ENCODE results near the gene SLC26A11.

The SLC26A11 gene

GRCh38 chr17:80236911-80237310, 16.7 kb downstream of the SLC26A11 start:
- Histone ChIP-seq H3K14ac (ENCODE audit: low read length) (no peak overlapping the region), H4K8ac (ENCODE audit: low read depth, low read length) (no peak overlapping the region)
- WGBS (ENCODE audit: extremely low coverage, insufficient coverage, insufficient read length): no CpG with 5 or more reads among the region's 17 CpGs

GRCh38 chr17:80237386-80237785, 17.2 kb downstream of the SLC26A11 start:
- Histone ChIP-seq H3K9me3 (ENCODE audit: insufficient read depth, low read depth, low read length) (no peaks in the 10 kb centered on the region), H3K4me3 (ENCODE audit: low read depth, low read length) (no peak overlapping the region), H4K8ac (ENCODE audit: low read depth, low read length) (no peak overlapping the region), H2AK5ac (ENCODE audit: low read length) (no peak overlapping the region), H3K27me3 (ENCODE audit: insufficient read depth, low read length) (no peaks in the 10 kb centered on the region), H3K23ac (ENCODE audit: low read length) (no peak overlapping the region), H3K18ac (ENCODE audit: low read length) (no peak overlapping the region), H3K4ac (ENCODE audit: low read depth, low read length) (no peak overlapping the region), H2AFZ (ENCODE audit: insufficient read depth, low read length, poor library complexity) (no peak overlapping the region), H4K91ac (ENCODE audit: low read depth, low read length) (no peak overlapping the region), H3K4me1 (ENCODE audit: control insufficient read depth in 1 of 2, insufficient read depth in 2 of 2, low read length in 2 of 2) (no peaks in the 10 kb centered on the region), H3K79me2 (ENCODE audit: control insufficient read depth, insufficient read depth, low read length, poor library complexity) (no peaks in the 10 kb centered on the region), H2BK12ac (ENCODE audit: low read length) (no peak overlapping the region), H2BK120ac (ENCODE audit: insufficient read depth, low read length, poor library complexity) (no peak overlapping the region), H3K4me2 (ENCODE audit: low read length) (no peak overlapping the region), H3K27ac (ENCODE audit: low read depth, low read length) (no peak overlapping the region), H4K12ac (ENCODE audit: low read depth, low read length) (no peak overlapping the region), H2BK5ac (ENCODE audit: low read depth, low read length, poor library complexity) (no peak overlapping the region), H3K36me3 (ENCODE audit: control insufficient read depth in 1 of 2, insufficient read depth in 2 of 2, low read length in 2 of 2) (peaks cover 38 to 43% of the 10 kb centered on the region in 2 experiments), H3K14ac (ENCODE audit: low read length) (no peak overlapping the region), H3K9ac (ENCODE audit: low read length) (no peak overlapping the region), H3K79me1 (ENCODE audit: low read length) (no peaks in the 10 kb centered on the region)
- WGBS (ENCODE audit: extremely low coverage, insufficient coverage, insufficient read length): no CpG with 5 or more reads among the region's 10 CpGs
- DNase-seq: no peak

More at GRCh38 chr17:80236911-80237310, 16.7 kb downstream of the SLC26A11 start:
- Histone ChIP-seq H4K12ac (ENCODE audit: low read depth, low read length) (no peak overlapping the region), H3K4me3 (ENCODE audit: low read depth, low read length) (no peak overlapping the region), H4K91ac (ENCODE audit: low read depth, low read length) (no peak overlapping the region), H3K27ac (ENCODE audit: low read depth, low read length) (no peak overlapping the region), H2BK120ac (ENCODE audit: insufficient read depth, low read length, poor library complexity) (no peak overlapping the region), H2AK5ac (ENCODE audit: low read length) (no peak overlapping the region), H2AFZ (ENCODE audit: insufficient read depth, low read length, poor library complexity) (no peak overlapping the region), H3K9ac (ENCODE audit: low read length) (no peak overlapping the region), H3K4ac (ENCODE audit: low read depth, low read length) (no peak overlapping the region), H3K79me1 (ENCODE audit: low read length) (no peaks in the 10 kb centered on the region), H3K4me1 (ENCODE audit: control insufficient read depth in 1 of 2, insufficient read depth in 2 of 2, low read length in 2 of 2) (no peaks in the 10 kb centered on the region), H3K79me2 (ENCODE audit: control insufficient read depth, insufficient read depth, low read length, poor library complexity) (no peaks in the 10 kb centered on the region), H2BK5ac (ENCODE audit: low read depth, low read length, poor library complexity) (no peak overlapping the region), H3K4me2 (ENCODE audit: low read length) (no peak overlapping the region), H3K23ac (ENCODE audit: low read length) (no peak overlapping the region), H3K27me3 (ENCODE audit: insufficient read depth, low read length) (no peaks in the 10 kb centered on the region), H3K36me3 (ENCODE audit: control insufficient read depth in 1 of 2, insufficient read depth in 2 of 2, low read length in 2 of 2) (peaks cover 34 to 41% of the 10 kb centered on the region in 2 experiments), H3K18ac (ENCODE audit: low read length) (no peak overlapping the region), H2BK12ac (ENCODE audit: low read length) (no peak overlapping the region), H3K9me3 (ENCODE audit: insufficient read depth, low read depth, low read length) (peaks cover 3% of the 10 kb centered on the region)
- no peak for DNase-seq

GRCh38 chr17:80242505-80242904, 22.3 kb downstream of the SLC26A11 start:
- Histone ChIP-seq H3K23ac (ENCODE audit: low read length) (no peak overlapping the region), H3K9me3 (ENCODE audit: insufficient read depth, low read depth, low read length) (peaks cover 3% of the 10 kb centered on the region), H3K4me1 (ENCODE audit: control insufficient read depth in 1 of 2, insufficient read depth in 2 of 2, low read length in 2 of 2) (peaks cover 4% of the 10 kb centered on the region in 2 experiments), H2AK5ac (ENCODE audit: low read length) (no peak overlapping the region), H3K27ac (ENCODE audit: low read depth, low read length) (no peak overlapping the region), H2BK12ac (ENCODE audit: low read length) (no peak overlapping the region), H3K14ac (ENCODE audit: low read length) (no peak overlapping the region), H2AFZ (ENCODE audit: insufficient read depth, low read length, poor library complexity) (no peak overlapping the region), H4K8ac (ENCODE audit: low read depth, low read length) (no peak overlapping the region), H4K12ac (ENCODE audit: low read depth, low read length) (no peak overlapping the region), H3K9ac (ENCODE audit: low read length) (no peak overlapping the region), H2BK5ac (ENCODE audit: low read depth, low read length, poor library complexity) (no peak overlapping the region), H4K91ac (ENCODE audit: low read depth, low read length) (no peak overlapping the region), H3K4me2 (ENCODE audit: low read length) (no peak overlapping the region), H3K79me2 (ENCODE audit: control insufficient read depth, insufficient read depth, low read length, poor library complexity) (no peaks in the 10 kb centered on the region), H3K4ac (ENCODE audit: low read depth, low read length) (no peak overlapping the region), H3K27me3 (ENCODE audit: insufficient read depth, low read length) (no peaks in the 10 kb centered on the region), H3K36me3 (ENCODE audit: control insufficient read depth in 1 of 2, insufficient read depth in 2 of 2, low read length in 2 of 2) (peaks cover 45 to 47% of the 10 kb centered on the region in 2 experiments), H3K79me1 (ENCODE audit: low read length) (peaks cover 7% of the 10 kb centered on the region), H3K18ac (ENCODE audit: low read length) (no peak overlapping the region), H2BK120ac (ENCODE audit: insufficient read depth, low read length, poor library complexity) (no peak overlapping the region), H3K4me3 (ENCODE audit: low read depth, low read length) (no peak overlapping the region)
- no CpG with 5 or more reads among the region's 14 CpGs for WGBS (ENCODE audit: extremely low coverage, insufficient coverage, insufficient read length)
- DNase-seq: no peak

- no peak overlapping the region for H4K91ac ChIP-seq (ENCODE audit: low read depth, low read length)
- peaks cover 3% of the 10 kb centered on the region for H3K9me3 ChIP-seq (ENCODE audit: insufficient read depth, low read depth, low read length)
- no peak overlapping the region for H4K12ac ChIP-seq (ENCODE audit: low read depth, low read length)
- no peak overlapping the region for H3K23ac ChIP-seq (ENCODE audit: low read length)
- no peak overlapping the region for H2BK5ac ChIP-seq (ENCODE audit: low read depth, low read length, poor library complexity)
- no peak overlapping the region for H3K27ac ChIP-seq (ENCODE audit: low read depth, low read length)
- no peak overlapping the region for H3K9ac ChIP-seq (ENCODE audit: low read length)
- no CpG with 5 or more reads among the region's 26 CpGs for WGBS (ENCODE audit: extremely low coverage, insufficient coverage, insufficient read length)
- no peak overlapping the region for H2AFZ ChIP-seq (ENCODE audit: insufficient read depth, low read length, poor library complexity)
- no peaks in the 10 kb centered on the region for H3K79me2 ChIP-seq (ENCODE audit: control insufficient read depth, insufficient read depth, low read length, poor library complexity)
- no peak overlapping the region for H3K18ac ChIP-seq (ENCODE audit: low read length)
- no peak overlapping the region for H3K4ac ChIP-seq (ENCODE audit: low read depth, low read length)
- H2BK12ac ChIP-seq (ENCODE audit: low read length): peak overlapping the region; percentile 5
- peaks cover 50% of the 10 kb centered on the region in 2 experiments for H3K36me3 ChIP-seq (ENCODE audit: control insufficient read depth in 1 of 2, insufficient read depth in 2 of 2, low read length in 2 of 2)
- H3K4me1 ChIP-seq (ENCODE audit: control insufficient read depth in 1 of 2, insufficient read depth in 2 of 2, low read length in 2 of 2): peaks cover 4% of the 10 kb centered on the region in 2 experiments
- no peak overlapping the region for H3K14ac ChIP-seq (ENCODE audit: low read length)
- H3K79me1 ChIP-seq (ENCODE audit: low read length): peaks cover 7% of the 10 kb centered on the region
- H2BK120ac ChIP-seq (ENCODE audit: insufficient read depth, low read length, poor library complexity): no peak overlapping the region
- H3K4me3 ChIP-seq (ENCODE audit: low read depth, low read length): no peak overlapping the region
- no peak overlapping the region for H3K4me2 ChIP-seq (ENCODE audit: low read length)
- H4K8ac ChIP-seq (ENCODE audit: low read depth, low read length): no peak overlapping the region
- H3K27me3 ChIP-seq (ENCODE audit: insufficient read depth, low read length): no peaks in the 10 kb centered on the region
- DNase-seq: no peak
- H2AK5ac ChIP-seq (ENCODE audit: low read length): peak overlapping the region; percentile 7
Measured at GRCh38 chr17:80243526-80244433, 23.6 kb downstream of the SLC26A11 start.
